Umbilical cord (tissue), 2 donors: ENCODE results near the gene SHKBP1. TPM values are rescaled to one million over a fixed set of nuclear protein-coding genes. Genes with fewer than 3 reads are reported as not detected.
"Not testable (repeated sequence)": the region's sequence is repeated elsewhere in the genome, so short reads cannot be mapped to it uniquely, and the experiment has no call there.

Source experiments
- DNase-seq: peaks from one replicate; pipeline ENCODE4 v3.0.0-alpha.2; 2015; ENCODE audit warnings: low spot score
- total RNA-seq: library from RNA; depleted of rRNA; stranded (reverse); fragments of >200 nt; gene quantifications from one replicate; pipeline ENCODE4 v1.2.3, GENCODE V29; 2014; ENCODE audit warnings: low replicate concordance; ENCODE audit not compliant: insufficient read depth

Gene SHKBP1
- total RNA-seq, 1 donor from 2014 or later, result 6.3 TPM

GRCh38 chr19:40553885-40554857, 22.5 kb upstream of the SHKBP1 start:
- DNase-seq, result no peak

DNA sequence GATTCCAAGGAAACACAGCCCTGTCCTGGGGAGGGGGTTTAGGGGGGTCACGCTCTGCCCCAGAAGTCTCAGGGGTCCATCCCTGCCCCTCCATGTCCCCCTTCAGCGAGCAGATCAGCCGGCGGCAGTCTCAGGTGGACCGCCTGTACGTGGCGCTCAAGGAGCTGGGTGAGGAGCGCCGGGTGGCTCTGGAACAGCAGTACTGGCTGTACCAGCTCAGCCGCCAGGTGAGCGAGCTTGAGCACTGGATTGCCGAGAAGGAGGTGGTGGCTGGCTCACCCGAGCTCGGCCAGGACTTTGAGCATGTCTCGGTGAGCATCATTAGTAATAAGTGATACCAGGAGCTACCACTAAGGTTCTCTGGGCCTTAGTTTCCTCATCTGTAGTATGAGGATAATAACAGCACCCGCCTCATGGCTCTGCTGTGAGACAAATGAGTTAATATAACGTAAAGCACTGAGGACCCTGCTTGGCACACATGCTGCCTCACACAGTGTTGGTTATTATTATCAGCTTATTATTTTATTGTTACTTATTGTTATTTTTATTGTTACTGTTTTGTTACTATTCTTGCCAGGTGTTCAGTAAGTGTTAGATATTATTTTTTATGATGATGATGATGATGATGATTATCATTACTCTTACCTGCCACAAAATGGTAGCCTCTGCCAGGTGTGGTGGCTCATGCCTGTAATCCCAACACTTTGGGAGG, 20.5 kb upstream of the SHKBP1 start:
- no peak for DNase-seq

GRCh38 chr19:40556953-40557530, 19.6 kb upstream of the SHKBP1 start:
- no peak for DNase-seq

GRCh38 chr19:40559394-40559793, 17.3 kb upstream of the SHKBP1 start:
- DNase-seq, result no peak

DNA sequence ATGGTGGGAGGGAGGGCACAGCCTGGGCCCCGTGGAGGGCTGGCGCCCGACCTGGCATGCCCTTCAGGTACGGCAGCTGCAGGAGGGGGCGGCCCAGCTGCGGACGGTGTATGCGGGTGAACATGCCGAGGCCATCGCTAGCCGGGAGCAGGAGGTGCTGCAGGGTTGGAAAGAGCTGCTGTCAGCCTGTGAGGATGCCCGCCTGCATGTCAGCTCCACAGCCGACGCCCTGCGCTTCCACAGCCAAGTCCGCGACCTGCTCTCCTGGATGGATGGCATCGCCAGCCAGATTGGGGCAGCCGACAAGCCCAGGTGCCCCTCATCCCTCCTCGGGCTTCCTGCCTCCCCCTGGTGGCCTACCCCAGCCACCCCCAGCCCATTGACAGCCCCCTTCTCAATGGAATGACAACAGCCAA, 16.6 kb upstream of the SHKBP1 start:
- DNase-seq, result no peak

- DNase-seq, result no peak
These were observed 14.7 kb upstream of the SHKBP1 start for GRCh38 chr19:40561947-40562346.

- DNase-seq, result not testable (repeated sequence)
These were observed 12.1 kb upstream of the SHKBP1 start for GRCh38 chr19:40564535-40564934.

- no peak for DNase-seq
These were observed 11.3 kb upstream of the SHKBP1 start for GRCh38 chr19:40565355-40565754.

- DNase-seq, result no peak
These were observed 10.7 kb upstream of the SHKBP1 start for GRCh38 chr19:40565910-40566495.

DNA sequence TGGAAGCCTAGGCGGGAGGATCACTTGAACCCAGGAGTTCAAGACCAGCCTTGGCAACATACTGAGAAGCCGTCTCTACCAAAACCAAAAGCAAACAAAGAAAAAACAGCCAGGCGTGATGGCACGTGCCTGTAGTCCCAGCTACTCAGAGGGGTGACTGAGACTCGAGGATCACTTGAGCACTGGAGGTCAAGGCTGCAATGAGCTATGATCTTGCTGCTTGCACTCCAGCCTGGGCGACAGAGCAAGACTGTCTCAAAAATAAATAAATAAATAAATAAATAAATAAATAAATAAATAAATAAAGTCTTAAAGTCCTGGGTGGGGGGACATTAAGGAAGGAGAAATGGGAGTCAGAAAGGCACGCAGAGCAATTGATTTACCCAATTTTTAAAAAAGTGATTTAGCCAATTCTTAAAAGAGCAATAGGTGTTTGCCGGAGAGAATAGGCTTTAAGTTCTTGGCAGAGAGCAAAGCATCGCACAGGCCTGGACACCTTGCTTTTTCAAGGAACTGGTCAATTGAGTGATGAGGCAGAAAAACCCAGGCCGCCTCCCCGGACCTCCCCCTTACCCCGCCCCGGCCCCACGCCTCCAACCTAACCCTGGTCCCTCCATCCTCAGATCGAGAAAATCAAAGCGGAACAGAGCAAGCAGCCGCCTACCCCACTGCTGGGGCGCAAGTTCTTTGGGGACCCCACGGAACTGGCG, 9.5 kb upstream of the SHKBP1 start:
- no peak for DNase-seq

- no peak for DNase-seq
These were observed 8.8 kb upstream of the SHKBP1 start for GRCh38 chr19:40567750-40568494.

DNA sequence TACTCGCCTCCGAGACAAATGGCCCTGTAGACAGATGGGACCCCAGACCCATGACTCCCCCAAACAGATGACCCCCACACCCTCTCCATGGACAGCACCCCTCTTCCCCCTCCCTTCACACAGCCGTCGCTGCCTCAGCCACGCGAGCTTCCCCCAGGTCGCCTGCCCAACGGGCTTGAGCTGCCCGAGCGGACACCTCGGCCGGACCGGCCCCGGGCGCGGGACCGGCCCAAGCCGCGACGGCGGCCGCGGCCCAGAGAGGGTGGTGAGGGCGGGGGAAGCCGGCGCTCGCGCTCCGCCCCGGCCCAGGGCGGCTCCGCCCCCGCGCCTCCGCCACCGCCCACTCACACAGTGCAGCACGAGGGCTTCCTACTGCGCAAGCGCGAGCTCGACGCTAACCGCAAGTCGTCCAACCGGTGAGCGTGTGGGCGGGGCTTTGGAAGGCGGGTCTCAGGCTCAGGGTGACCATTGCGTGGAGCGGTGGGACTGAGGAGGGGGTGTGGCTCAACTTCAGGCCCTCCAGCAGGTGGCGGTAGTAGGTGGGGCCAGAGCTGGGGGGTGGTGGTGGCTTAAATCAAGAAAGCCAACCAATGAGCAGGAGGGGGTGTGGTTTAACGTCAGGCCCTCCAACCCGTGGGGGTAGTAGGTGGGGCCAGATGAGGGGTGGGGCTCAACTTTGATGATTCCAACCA, 6.2 kb upstream of the SHKBP1 start:
- peak; percentile 98 for DNase-seq

- no peak for DNase-seq
These were observed 5.7 kb upstream of the SHKBP1 start for GRCh38 chr19:40571005-40571318.

DNA sequence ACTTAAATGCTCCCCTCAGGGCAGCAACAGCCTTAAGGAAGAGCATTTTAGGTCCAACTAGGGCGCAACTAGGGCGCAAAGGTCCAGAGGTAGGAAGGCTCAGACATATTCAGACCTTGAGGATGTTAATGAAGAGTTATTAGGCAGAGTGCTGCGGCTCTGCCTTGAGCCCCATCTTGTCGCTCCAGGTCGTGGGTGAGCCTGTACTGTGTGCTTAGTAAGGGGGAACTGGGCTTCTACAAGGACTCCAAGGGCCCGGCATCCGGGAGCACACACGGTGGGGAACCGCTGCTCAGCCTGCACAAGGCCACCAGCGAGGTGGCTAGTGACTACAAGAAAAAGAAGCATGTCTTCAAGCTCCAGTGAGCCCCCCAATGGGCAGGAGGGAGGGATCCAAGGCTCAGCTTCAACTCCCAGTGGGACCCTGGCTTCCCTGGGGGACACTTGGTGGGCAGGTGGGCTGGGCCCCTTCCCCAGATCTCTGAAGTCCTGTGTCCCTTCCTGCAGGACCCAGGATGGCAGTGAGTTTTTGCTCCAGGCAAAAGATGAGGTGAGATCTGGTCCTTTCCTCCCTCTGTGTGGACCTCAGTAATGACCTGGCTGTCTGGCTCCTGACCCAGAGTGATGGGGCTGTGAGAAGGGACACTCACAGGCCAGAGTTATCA, 4.7 kb upstream of the SHKBP1 start:
- DNase-seq, result no peak

GRCh38 chr19:40575326-40575725, 1.3 kb upstream of the SHKBP1 start:
- DNase-seq, result no peak

DNA sequence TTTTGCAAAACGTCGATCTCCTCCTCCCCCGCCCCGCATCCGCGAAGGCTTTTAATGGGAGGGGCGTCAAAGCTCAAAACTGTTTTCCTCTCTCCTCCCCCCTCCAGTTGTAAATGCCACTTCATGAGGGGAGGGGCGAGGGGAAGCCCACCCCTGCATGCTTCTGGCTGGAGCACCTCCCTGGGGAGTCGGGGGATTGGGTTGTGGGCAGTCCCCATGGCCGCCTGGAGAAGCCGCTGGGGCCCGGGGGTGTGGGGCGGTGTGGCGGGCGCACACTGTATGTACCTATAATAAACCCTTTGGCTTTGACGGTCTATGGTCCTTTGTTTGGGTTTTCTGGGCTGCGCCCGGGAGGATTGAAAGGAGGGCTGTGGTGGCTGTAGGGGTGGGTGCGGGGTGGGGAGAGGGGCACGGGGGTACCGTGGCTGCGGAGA, 505 bp upstream of the SHKBP1 start:
- DNase-seq, result peak; percentile 36

- peak; percentile 62 for DNase-seq
These were observed 1.8 kb downstream of the SHKBP1 start for GRCh38 chr19:40578442-40578908.

DNA sequence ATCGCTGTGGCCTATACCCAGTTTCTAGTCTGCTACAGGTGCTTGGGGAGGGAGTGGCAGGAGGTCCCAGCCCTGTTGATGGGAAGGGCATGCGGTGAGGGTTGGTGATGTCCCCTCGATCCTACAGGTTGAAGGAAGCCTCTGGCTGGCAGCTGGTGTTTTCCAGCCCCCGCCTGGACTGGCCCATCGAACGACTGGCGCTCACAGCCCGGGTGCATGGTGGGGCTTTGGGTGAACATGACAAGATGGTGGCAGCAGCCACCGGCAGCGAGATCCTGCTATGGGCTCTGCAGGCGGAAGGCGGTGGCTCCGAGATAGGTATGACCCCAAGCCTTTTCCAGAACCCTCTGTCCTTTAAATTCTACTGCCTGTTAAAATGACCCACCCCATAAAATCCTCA, 3.9 kb downstream of the SHKBP1 start:
- DNase-seq, result no peak

- no peak for DNase-seq
These were observed 4.9 kb downstream of the SHKBP1 start for GRCh38 chr19:40581531-40581930.
